ENCODE data around the gene PHF19.

Gene PHF19

DNA sequence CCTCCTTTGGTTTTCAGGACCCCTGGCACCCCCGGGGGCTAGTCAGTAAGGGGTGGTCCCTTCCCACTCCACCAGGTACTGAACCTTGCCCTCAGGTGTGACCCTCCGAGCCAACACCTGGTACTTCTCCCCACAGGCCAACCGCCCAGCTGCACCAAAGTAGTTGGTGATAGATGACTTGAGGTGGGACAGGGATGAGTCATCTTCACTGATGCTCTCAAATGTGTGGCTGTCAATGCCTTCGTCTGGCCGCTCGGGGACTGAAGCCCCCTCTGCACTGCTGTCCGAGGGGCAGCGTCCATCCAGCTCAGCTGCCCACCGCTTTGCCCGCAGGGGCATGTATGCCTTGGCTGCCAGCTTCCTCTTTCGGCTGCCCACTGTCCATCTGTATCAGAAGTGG is 19.1 kb downstream of the PHF19 start:
- Histone ChIP-seq H3K9ac (no peak overlapping the region), H4K20me1 (ENCODE audit: insufficient read depth) (no peaks in the 10 kb centered on the region), H3K27me3 (ENCODE audit: insufficient read depth, low read depth) (no peaks in the 10 kb centered on the region), H2AFZ (ENCODE audit: low read depth) (no peak overlapping the region), H3K36me3 (ENCODE audit: insufficient read depth) (no peaks in the 10 kb centered on the region), H3K27ac (no peak overlapping the region), H3K4me2 (no peak overlapping the region), H3K4me3 (IDR thresholded peaks at IDR 0.05; ENCODE audit: insufficient read depth, low read depth, low read length) (no peak overlapping the region), H3K4me1 (ENCODE audit: low read depth, poor library complexity, severe bottlenecking) (no peaks in the 10 kb centered on the region), H3K79me2 (ENCODE audit: insufficient read depth, low read depth) (no peaks in the 10 kb centered on the region)
- TF ChIP-seq, protein P1, sequence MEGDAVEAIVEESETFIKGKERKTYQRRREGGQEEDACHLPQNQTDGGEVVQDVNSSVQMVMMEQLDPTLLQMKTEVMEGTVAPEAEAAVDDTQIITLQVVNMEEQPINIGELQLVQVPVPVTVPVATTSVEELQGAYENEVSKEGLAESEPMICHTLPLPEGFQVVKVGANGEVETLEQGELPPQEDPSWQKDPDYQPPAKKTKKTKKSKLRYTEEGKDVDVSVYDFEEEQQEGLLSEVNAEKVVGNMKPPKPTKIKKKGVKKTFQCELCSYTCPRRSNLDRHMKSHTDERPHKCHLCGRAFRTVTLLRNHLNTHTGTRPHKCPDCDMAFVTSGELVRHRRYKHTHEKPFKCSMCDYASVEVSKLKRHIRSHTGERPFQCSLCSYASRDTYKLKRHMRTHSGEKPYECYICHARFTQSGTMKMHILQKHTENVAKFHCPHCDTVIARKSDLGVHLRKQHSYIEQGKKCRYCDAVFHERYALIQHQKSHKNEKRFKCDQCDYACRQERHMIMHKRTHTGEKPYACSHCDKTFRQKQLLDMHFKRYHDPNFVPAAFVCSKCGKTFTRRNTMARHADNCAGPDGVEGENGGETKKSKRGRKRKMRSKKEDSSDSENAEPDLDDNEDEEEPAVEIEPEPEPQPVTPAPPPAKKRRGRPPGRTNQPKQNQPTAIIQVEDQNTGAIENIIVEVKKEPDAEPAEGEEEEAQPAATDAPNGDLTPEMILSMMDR (conservative IDR thresholded peaks at IDR 0.05; ENCODE audit: low read depth, low read length), result no peak

DNA sequence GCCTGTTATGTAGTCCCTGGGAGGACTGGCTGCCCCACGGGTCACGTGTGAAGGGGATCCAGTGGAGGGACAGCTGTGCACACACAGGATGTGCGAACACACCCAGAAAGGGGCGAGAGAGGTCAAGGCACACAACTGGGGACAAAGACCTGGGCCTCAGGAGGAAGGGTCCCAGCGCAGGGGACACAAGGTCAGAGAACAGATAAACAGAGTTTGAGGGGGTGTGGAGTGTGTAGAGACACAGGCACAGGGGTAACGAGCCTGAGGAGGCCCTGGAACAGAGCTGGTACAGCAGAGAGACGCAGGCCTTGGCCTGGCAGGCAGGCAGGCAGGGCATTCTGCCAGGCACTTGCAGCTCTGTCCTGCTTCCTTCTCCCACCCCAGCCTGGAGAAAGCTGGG is 19.5 kb downstream of the PHF19 start:
- Histone ChIP-seq H2AFZ (ENCODE audit: low read depth) (no peak overlapping the region), H3K4me1 (ENCODE audit: low read depth, poor library complexity, severe bottlenecking) (no peaks in the 10 kb centered on the region), H3K4me3 (IDR thresholded peaks at IDR 0.05; ENCODE audit: insufficient read depth, low read depth, low read length) (no peak overlapping the region), H3K27me3 (ENCODE audit: insufficient read depth, low read depth) (no peaks in the 10 kb centered on the region), H3K9ac (no peak overlapping the region), H3K4me2 (no peak overlapping the region), H3K27ac (no peak overlapping the region), H3K79me2 (ENCODE audit: insufficient read depth, low read depth) (no peaks in the 10 kb centered on the region), H4K20me1 (ENCODE audit: insufficient read depth) (no peaks in the 10 kb centered on the region), H3K36me3 (ENCODE audit: insufficient read depth) (no peaks in the 10 kb centered on the region)
- TF ChIP-seq, protein P1 (conservative IDR thresholded peaks at IDR 0.05; ENCODE audit: low read depth, low read length), result no peak

DNA sequence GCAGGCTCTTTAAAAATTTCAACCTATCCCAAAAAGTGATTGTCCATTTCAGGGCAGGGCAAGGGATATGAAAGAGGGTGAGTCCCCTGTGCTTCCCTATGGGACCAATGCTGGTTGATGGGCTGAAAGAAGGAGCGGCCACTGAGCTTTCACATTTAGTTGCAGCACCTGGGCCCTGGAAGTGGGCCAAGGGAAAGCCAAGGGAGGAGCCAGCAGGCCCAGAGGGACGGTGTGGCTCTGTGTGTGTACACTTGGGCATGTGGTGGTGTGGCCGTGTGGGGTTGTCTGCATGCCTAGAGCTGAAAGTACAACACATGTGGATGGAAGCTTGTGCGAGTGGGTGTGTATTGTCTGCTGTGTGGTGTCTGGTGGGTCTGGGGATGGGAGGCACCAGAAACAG is 20.3 kb downstream of the PHF19 start:
- Histone ChIP-seq H3K79me2 (ENCODE audit: insufficient read depth, low read depth) (no peaks in the 10 kb centered on the region), H3K9ac (no peak overlapping the region), H3K4me3 (IDR thresholded peaks at IDR 0.05; ENCODE audit: insufficient read depth, low read depth, low read length) (no peak overlapping the region), H3K4me1 (ENCODE audit: low read depth, poor library complexity, severe bottlenecking) (no peaks in the 10 kb centered on the region), H2AFZ (ENCODE audit: low read depth) (no peak overlapping the region), H3K27me3 (ENCODE audit: insufficient read depth, low read depth) (no peaks in the 10 kb centered on the region), H3K27ac (no peak overlapping the region), H3K4me2 (no peak overlapping the region), H3K36me3 (ENCODE audit: insufficient read depth) (no peaks in the 10 kb centered on the region), H4K20me1 (ENCODE audit: insufficient read depth) (no peaks in the 10 kb centered on the region)
- TF ChIP-seq, protein P1 (conservative IDR thresholded peaks at IDR 0.05; ENCODE audit: low read depth, low read length), result no peak

DNA sequence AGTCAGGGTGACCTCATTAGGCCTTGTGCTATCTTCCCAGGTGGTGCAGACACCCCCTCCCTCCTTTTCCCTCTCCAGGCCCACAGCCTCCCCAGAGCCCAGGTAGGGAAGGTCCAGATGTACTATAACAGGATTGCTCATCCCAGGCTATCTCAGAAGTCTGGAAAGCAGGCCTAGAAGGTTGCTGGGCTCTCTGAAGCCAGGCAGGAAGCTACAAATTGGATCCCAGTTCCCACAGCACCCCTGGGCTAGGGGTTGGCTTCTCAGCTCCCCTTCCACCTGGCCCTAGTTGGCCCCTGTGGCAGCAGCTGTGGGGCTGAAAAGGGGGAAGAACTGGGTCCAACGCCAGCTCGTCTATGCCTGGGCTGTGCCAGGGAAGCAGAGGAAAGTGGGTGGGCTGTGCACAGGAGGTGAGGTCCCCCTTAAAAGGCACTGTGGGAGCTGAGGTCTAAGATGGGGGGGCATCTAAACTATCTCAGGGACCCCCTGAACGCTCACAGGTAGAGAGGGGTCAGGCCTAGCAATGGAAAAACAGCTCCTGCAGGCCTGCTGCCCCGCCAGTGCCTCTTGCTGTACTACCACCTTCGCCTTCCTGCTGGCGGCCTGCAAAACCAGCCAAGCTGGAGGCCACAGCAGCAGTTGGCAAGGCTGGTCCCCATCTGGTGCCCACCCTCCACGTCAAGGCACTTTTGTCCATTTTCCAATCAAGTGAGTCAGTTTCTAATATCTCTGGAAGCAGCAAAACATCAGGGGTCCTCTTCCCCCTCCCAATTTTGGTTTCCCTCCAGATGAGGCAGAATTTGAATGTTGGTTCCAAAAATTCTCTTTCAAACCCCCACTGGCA is 20.9 kb downstream of the PHF19 start:
- Histone ChIP-seq H3K4me3 (IDR thresholded peaks at IDR 0.05; ENCODE audit: insufficient read depth, low read depth, low read length) (no peak overlapping the region), H3K27me3 (ENCODE audit: insufficient read depth, low read depth) (no peaks in the 10 kb centered on the region), H3K27ac (no peak overlapping the region), H3K4me2 (no peak overlapping the region), H2AFZ (ENCODE audit: low read depth) (no peak overlapping the region), H3K36me3 (ENCODE audit: insufficient read depth) (no peaks in the 10 kb centered on the region), H3K4me1 (ENCODE audit: low read depth, poor library complexity, severe bottlenecking) (no peaks in the 10 kb centered on the region), H3K9ac (no peak overlapping the region), H3K79me2 (ENCODE audit: insufficient read depth, low read depth) (no peaks in the 10 kb centered on the region), H4K20me1 (ENCODE audit: insufficient read depth) (no peaks in the 10 kb centered on the region)
- TF ChIP-seq, protein P1 (conservative IDR thresholded peaks at IDR 0.05; ENCODE audit: low read depth, low read length), result no peak

Measured in KMS-11 (cell line).